ENCODE data around the gene MBOAT1. TPM values are rescaled to one million over a fixed set of nuclear protein-coding genes. Genes with fewer than 3 reads are reported as not detected.

The MBOAT1 gene
- total and polyA plus RNA-seq, 2 experiments from 2014 or later: 0.74 to 10.4 TPM

DNA sequence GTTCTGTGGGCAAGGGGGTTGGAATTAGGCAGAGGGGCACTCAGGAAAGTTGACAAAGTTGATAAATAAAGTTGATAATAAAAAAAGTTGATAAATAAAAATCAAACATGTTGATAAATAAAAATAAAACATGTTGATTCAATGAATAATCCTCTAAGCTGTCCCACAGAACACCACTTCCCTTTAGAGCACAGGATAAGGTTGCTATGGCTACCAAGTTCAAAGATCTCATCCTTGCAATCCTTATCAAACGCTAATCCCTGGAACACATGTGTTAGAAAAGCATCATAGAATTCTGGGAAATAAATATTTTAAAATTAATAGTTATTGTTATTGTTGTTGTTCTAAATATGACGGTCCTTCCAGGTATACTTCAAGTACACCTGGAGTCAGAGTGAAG is 33.9 kb downstream of the MBOAT1 start:
- H2AFZ ChIP-seq: no peak overlapping the region
- no peaks in the 10 kb centered on the region for H3K9me3 ChIP-seq (ENCODE audit: low read depth)
- H4K20me1 ChIP-seq (ENCODE audit: insufficient read depth, poor library complexity, severe bottlenecking): no peaks in the 10 kb centered on the region
- H3K79me2 ChIP-seq: no peaks in the 10 kb centered on the region
- no peaks in the 10 kb centered on the region for H3K36me3 ChIP-seq (replicated peaks; ENCODE audit: insufficient read depth, low read depth)
- no peak overlapping the region for H3K27ac ChIP-seq
- TF ChIP-seq EZH2 (IDR thresholded peaks at IDR 0.05; ENCODE audit: borderline replicate concordance): no peak
- no peak for TF ChIP-seq EZH2phosphoT487 (IDR thresholded peaks at IDR 0.05; ENCODE audit: low read depth, severe bottlenecking, unreplicated experiment)
- TF ChIP-seq CTCF (IDR thresholded peaks at IDR 0.05; ENCODE audit: poor library complexity): no peak
- H3K4me1 ChIP-seq (ENCODE audit: insufficient read depth): peaks cover 5% of the 10 kb centered on the region
- no peak overlapping the region for H3K4me2 ChIP-seq
- H3K27me3 ChIP-seq: no peaks in the 10 kb centered on the region
- no peak overlapping the region for H3K4me3 ChIP-seq
- no peak for DNase-seq (ENCODE audit: low spot score)
- H3K9me2 ChIP-seq (replicated peaks; ENCODE audit: insufficient read depth): no peaks in the 10 kb centered on the region
- 66% methylated on average over 2 of the region's 2 CpGs for WGBS (ENCODE audit: low lambda C conversion rate, missing lambda C conversion rate)

- Histone ChIP-seq H3K9me2 (replicated peaks; ENCODE audit: insufficient read depth) (no peaks in the 10 kb centered on the region), H3K4me3 (no peak overlapping the region), H3K4me2 (no peak overlapping the region), H3K27me3 (no peaks in the 10 kb centered on the region), H3K9me3 (ENCODE audit: low read depth) (no peaks in the 10 kb centered on the region), H3K4me1 (ENCODE audit: insufficient read depth) (no peaks in the 10 kb centered on the region), H3K27ac (no peak overlapping the region), H2AFZ (no peak overlapping the region), H3K79me2 (no peaks in the 10 kb centered on the region), H3K36me3 (replicated peaks; ENCODE audit: insufficient read depth, low read depth) (no peaks in the 10 kb centered on the region), H4K20me1 (ENCODE audit: insufficient read depth, poor library complexity, severe bottlenecking) (no peaks in the 10 kb centered on the region)
- 94% methylated on average over 4 of the region's 4 CpGs for WGBS (ENCODE audit: low lambda C conversion rate, missing lambda C conversion rate)
- TF ChIP-seq CTCF (IDR thresholded peaks at IDR 0.05; ENCODE audit: poor library complexity) (no peak), EZH2phosphoT487 (IDR thresholded peaks at IDR 0.05; ENCODE audit: low read depth, severe bottlenecking, unreplicated experiment) (no peak), EZH2 (IDR thresholded peaks at IDR 0.05; ENCODE audit: borderline replicate concordance) (no peak)
- no peak for DNase-seq (ENCODE audit: low spot score)
Observed at GRCh38 chr6:20175810-20176410, 36.4 kb downstream of the MBOAT1 start.

DNA sequence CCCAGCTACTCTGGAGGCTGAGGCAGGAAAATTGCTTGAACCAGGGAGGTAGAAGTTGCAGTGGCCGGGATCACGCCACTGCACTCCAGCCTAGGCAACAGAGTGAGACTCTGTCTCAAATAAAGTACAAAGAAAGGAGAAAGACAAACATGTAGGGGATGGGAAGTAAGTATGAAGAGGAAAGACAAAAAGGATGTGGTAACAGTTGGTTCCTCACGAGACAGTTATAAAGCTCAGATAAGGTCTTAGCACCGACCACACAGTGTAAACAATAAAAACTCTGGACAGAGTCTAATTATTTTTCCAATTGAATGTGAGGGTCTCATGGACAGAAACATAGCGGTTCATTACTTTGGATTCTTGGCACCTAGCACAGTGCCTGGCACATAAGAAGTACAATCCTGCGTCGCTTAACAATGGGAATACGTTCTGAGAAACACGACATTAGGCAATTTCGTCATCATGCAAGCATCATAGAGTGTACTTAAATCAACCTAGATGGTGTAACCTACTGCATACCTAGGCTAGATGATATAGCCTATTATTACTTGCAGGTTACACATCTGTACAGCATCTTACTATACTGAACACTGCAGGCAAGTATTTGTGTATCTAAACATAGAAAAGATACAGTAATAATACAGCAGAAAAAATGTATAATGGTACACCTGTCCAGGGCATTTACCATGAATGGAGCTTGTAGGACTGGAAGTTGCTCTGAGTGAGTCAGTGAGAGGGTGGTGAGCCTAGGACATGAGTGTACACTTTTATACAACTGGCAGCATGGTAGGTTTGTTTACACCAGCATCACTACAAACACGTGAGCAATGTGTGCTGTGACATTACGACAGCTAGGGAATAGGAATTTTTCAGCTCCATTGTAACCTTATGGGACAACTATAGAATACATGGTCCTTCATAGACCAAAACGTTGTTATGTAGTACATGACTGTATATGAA is 38.2 kb downstream of the MBOAT1 start:
- TF ChIP-seq EZH2phosphoT487 (IDR thresholded peaks at IDR 0.05; ENCODE audit: low read depth, severe bottlenecking, unreplicated experiment) (no peak), CTCF (IDR thresholded peaks at IDR 0.05; ENCODE audit: poor library complexity) (no peak), EZH2 (IDR thresholded peaks at IDR 0.05; ENCODE audit: borderline replicate concordance) (no peak)
- no peak for DNase-seq (ENCODE audit: low spot score)

More for the DNA sequence above, 38.2 kb downstream of the MBOAT1 start:
- Histone ChIP-seq H3K27me3 (no peaks in the 10 kb centered on the region), H4K20me1 (ENCODE audit: insufficient read depth, poor library complexity, severe bottlenecking) (no peaks in the 10 kb centered on the region), H3K79me2 (no peaks in the 10 kb centered on the region), H3K9me3 (ENCODE audit: low read depth) (no peaks in the 10 kb centered on the region), H3K36me3 (replicated peaks; ENCODE audit: insufficient read depth, low read depth) (no peaks in the 10 kb centered on the region), H3K4me1 (ENCODE audit: insufficient read depth) (no peaks in the 10 kb centered on the region), H3K4me3 (no peak overlapping the region), H3K4me2 (no peak overlapping the region), H3K9me2 (replicated peaks; ENCODE audit: insufficient read depth) (no peaks in the 10 kb centered on the region), H3K27ac (no peak overlapping the region), H2AFZ (no peak overlapping the region)
- WGBS (ENCODE audit: low lambda C conversion rate, missing lambda C conversion rate): 79% methylated on average over 13 of the region's 13 CpGs

Data from hepatocyte (in vitro differentiated cells).